HG03064 (cell line): ENCODE measurements around the gene VSTM2A.

Experiments
- ATAC-seq: cut with Tn5 transposase; IDR thresholded peaks from one replicate; pipeline ENCODE4 v1.9.1; 2021; ENCODE audit warnings: low read depth; ENCODE audit not compliant: unreplicated experiment

VSTM2A gene

GRCh38 chr7:54596747-54597146, 54.6 kb downstream of the VSTM2A start:
- ATAC-seq = no peak

DNA sequence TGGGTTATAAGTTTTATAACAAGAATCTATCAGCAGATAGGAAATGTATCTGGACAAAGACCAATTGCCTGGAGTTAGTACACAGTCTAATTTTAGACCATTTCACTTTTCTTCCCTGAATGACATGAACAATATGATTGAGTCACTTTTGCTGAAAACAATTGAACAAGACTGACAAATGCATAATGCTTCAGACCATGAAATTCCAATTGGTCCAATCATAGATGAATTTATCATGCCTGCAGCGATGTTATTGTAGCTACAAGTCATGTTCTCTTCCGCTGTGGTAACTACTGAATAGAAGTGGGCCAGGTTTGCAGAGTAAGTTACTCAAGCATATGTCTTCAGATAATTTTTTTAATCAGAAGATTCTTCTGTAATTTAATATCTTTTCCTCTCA, 73.4 kb downstream of the VSTM2A start:
- no peak for ATAC-seq
